ENCODE measurements around the gene CLEC18A.
"Not testable (repeated sequence)": the region's sequence is repeated elsewhere in the genome, so short reads cannot be mapped to it uniquely, and the experiment has no call there.

GRCh38 chr16:69972935-69973334 lies 21.8 kb downstream of the CLEC18A start:
- TF ChIP-seq CTCF (IDR thresholded peaks at IDR 0.05; ENCODE audit: insufficient read depth, low read depth, low read length); EZH2 (IDR thresholded peaks at IDR 0.05; ENCODE audit: insufficient read depth, low read length): not testable (repeated sequence)
